SK-N-SH treated with all-trans-retinoic acid at 6 μM for 48 hours (cell line): ENCODE measurements around the gene ARHGEF37.

Experiments
- ATAC-seq: fragments of 200-7000 bp; cut with Tn5 transposase; 3 replicates; pipeline ENCODE4 v1.9.1; 2020; ENCODE audit warnings: mild to moderate bottlenecking, moderate library complexity
- ARNTL ChIP-seq: fragments of 450-650 bp; formaldehyde crosslinking; IDR thresholded peaks from 2 replicates; pipeline ENCODE4 v1.5.0; 2020; ENCODE audit warnings: low read depth, mild to moderate bottlenecking, moderate library complexity, borderline replicate concordance
- CREB5 ChIP-seq: fragments of 250-450 bp; sonication (Bioruptor Pico); IDR thresholded peaks from 2 replicates; pipeline ENCODE4 v1.5.1; 2020; ENCODE audit warnings: low read depth, mild to moderate bottlenecking, moderate library complexity
- CSDC2 ChIP-seq: fragments of 250-450 bp; sonication (Bioruptor Pico); IDR thresholded peaks from 2 replicates; pipeline ENCODE4 v1.5.0; 2020; ENCODE audit warnings: mild to moderate bottlenecking, moderate library complexity
- ESRRG ChIP-seq: fragments of 250-450 bp; sonication (Bioruptor Pico); IDR thresholded peaks from 2 replicates; pipeline ENCODE4 v1.6.1; 2021; ENCODE audit warnings: mild to moderate bottlenecking
- GLIS3 ChIP-seq: fragments of 250-450 bp; sonication (Bioruptor Pico); IDR thresholded peaks from 2 replicates; pipeline ENCODE4 v1.5.0; 2020; ENCODE audit warnings: mild to moderate bottlenecking, moderate library complexity
- ISL1 ChIP-seq: fragments of 250-450 bp; sonication (Bioruptor Pico); IDR thresholded peaks from 2 replicates; pipeline ENCODE4 v2.1.2; 2022; ENCODE audit warnings: mild to moderate bottlenecking, moderate library complexity
- OSR1 ChIP-seq: fragments of 250-450 bp; sonication (Bioruptor Pico); IDR thresholded peaks from 2 replicates; pipeline ENCODE4 v1.8.0; 2022; ENCODE audit warnings: moderate library complexity, mild to moderate bottlenecking, inconsistent platforms
- POU6F1 ChIP-seq: fragments of 250-450 bp; sonication (Bioruptor Pico); IDR thresholded peaks from 2 replicates; pipeline ENCODE4 v1.8.0; 2021; ENCODE audit warnings: low read depth, mild to moderate bottlenecking, moderate library complexity, borderline replicate concordance
- PPARA ChIP-seq: fragments of 250-450 bp; sonication (Bioruptor Pico); IDR thresholded peaks from 2 replicates; pipeline ENCODE4 v1.5.0; 2020; ENCODE audit warnings: mild to moderate bottlenecking, borderline replicate concordance
- RARB ChIP-seq: fragments of 250-450 bp; sonication (Bioruptor Pico); IDR thresholded peaks from 2 replicates; pipeline ENCODE4 v1.8.0; 2021; ENCODE audit warnings: mild to moderate bottlenecking, moderate library complexity
- SNAI2 ChIP-seq: fragments of 250-450 bp; sonication (Bioruptor Pico); IDR thresholded peaks from 2 replicates; pipeline ENCODE4 v1.5.0; 2020; ENCODE audit warnings: mild to moderate bottlenecking, moderate library complexity
- TCF4 ChIP-seq: fragments of 250-450 bp; sonication (Bioruptor Pico); IDR thresholded peaks from 2 replicates; pipeline ENCODE4 v1.8.0; 2021; ENCODE audit warnings: mild to moderate bottlenecking, moderate library complexity, borderline replicate concordance
- TOX ChIP-seq: fragments of 250-450 bp; sonication (Bioruptor Pico); IDR thresholded peaks from 2 replicates; pipeline ENCODE4 v1.8.0; 2021; ENCODE audit warnings: mild to moderate bottlenecking, moderate library complexity, borderline replicate concordance
- ZC3H10 ChIP-seq: fragments of 250-450 bp; sonication (Bioruptor Pico); IDR thresholded peaks from 2 replicates; pipeline ENCODE4 v1.5.1; 2021; ENCODE audit warnings: mild to moderate bottlenecking, moderate library complexity
- ZFP3 ChIP-seq: fragments of 250-450 bp; sonication (Bioruptor Pico); IDR thresholded peaks from 2 replicates; pipeline ENCODE4 v1.5.0; 2020; ENCODE audit warnings: mild to moderate bottlenecking, moderate library complexity
- ZFP30 ChIP-seq: fragments of 450-650 bp; formaldehyde crosslinking; IDR thresholded peaks from 2 replicates; pipeline ENCODE4 v1.5.0; 2022; ENCODE audit warnings: mild to moderate bottlenecking, moderate library complexity
- ZNF565 ChIP-seq: fragments of 450-650 bp; formaldehyde crosslinking; conservative IDR thresholded peaks from 2 replicates; pipeline ENCODE4 v1.5.0; 2020; ENCODE audit warnings: low read depth, mild to moderate bottlenecking, moderate library complexity
- ZNF70 ChIP-seq: fragments of 450-650 bp; formaldehyde crosslinking; IDR thresholded peaks from 2 replicates; pipeline ENCODE4 v1.5.0; 2020; ENCODE audit warnings: mild to moderate bottlenecking, moderate library complexity
- ZNF8 ChIP-seq: fragments of 450-650 bp; formaldehyde crosslinking; IDR thresholded peaks from 2 replicates; pipeline ENCODE4 v1.5.0; 2020; ENCODE audit warnings: mild to moderate bottlenecking, moderate library complexity
- TF ChIP-seq, protein P1 (sequence below): fragments of 250-450 bp; sonication (Bioruptor Pico); IDR thresholded peaks from 2 replicates; pipeline ENCODE4 v1.5.1; 2021; ENCODE audit warnings: mild to moderate bottlenecking, moderate library complexity
- TF ChIP-seq, protein P2 (sequence below): fragments of 250-450 bp; sonication (Bioruptor Pico); IDR thresholded peaks from 2 replicates; pipeline ENCODE4 v1.8.0; 2020; ENCODE audit warnings: mild to moderate bottlenecking, moderate library complexity, borderline replicate concordance
- TF ChIP-seq, protein P3 (sequence below): fragments of 250-450 bp; sonication (Bioruptor Pico); IDR thresholded peaks from 2 replicates; pipeline ENCODE4 v1.5.0; 2020; ENCODE audit warnings: mild to moderate bottlenecking, moderate library complexity

Gene ARHGEF37

GRCh38 chr5:149550594-149551226, 30.6 kb upstream of the ARHGEF37 start:
- peak; percentile 11 for ATAC-seq
- TF ChIP-seq CSDC2 = no peak
- TF ChIP-seq, protein P1, sequence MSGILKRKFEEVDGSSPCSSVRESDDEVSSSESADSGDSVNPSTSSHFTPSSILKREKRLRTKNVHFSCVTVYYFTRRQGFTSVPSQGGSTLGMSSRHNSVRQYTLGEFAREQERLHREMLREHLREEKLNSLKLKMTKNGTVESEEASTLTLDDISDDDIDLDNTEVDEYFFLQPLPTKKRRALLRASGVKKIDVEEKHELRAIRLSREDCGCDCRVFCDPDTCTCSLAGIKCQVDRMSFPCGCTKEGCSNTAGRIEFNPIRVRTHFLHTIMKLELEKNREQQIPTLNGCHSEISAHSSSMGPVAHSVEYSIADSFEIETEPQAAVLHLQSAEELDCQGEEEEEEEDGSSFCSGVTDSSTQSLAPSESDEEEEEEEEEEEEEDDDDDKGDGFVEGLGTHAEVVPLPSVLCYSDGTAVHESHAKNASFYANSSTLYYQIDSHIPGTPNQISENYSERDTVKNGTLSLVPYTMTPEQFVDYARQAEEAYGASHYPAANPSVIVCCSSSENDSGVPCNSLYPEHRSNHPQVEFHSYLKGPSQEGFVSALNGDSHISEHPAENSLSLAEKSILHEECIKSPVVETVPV (CRISPR knock-in tag) = no peak
- TF ChIP-seq TCF4 (CRISPR knock-in tag) = no peak
- no peak for TF ChIP-seq PPARA (CRISPR knock-in tag)
- no peak for TF ChIP-seq RARB (CRISPR knock-in tag)
- TF ChIP-seq ZFP30 (CRISPR knock-in tag) = no peak
- TF ChIP-seq, protein P2, sequence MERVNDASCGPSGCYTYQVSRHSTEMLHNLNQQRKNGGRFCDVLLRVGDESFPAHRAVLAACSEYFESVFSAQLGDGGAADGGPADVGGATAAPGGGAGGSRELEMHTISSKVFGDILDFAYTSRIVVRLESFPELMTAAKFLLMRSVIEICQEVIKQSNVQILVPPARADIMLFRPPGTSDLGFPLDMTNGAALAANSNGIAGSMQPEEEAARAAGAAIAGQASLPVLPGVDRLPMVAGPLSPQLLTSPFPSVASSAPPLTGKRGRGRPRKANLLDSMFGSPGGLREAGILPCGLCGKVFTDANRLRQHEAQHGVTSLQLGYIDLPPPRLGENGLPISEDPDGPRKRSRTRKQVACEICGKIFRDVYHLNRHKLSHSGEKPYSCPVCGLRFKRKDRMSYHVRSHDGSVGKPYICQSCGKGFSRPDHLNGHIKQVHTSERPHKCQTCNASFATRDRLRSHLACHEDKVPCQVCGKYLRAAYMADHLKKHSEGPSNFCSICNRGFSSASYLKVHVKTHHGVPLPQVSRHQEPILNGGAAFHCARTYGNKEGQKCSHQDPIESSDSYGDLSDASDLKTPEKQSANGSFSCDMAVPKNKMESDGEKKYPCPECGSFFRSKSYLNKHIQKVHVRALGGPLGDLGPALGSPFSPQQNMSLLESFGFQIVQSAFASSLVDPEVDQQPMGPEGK (CRISPR knock-in tag) = no peak
- no peak for TF ChIP-seq ZC3H10
- no peak for TF ChIP-seq CREB5 (CRISPR knock-in tag)
- TF ChIP-seq ISL1 = no peak
- no peak for TF ChIP-seq ESRRG
- TF ChIP-seq ZNF8 (CRISPR knock-in tag) = no peak
- TF ChIP-seq OSR1 (CRISPR knock-in tag) = no peak
- TF ChIP-seq ZFP3 (CRISPR knock-in tag) = no peak
- TF ChIP-seq ZNF70 = no peak
- TF ChIP-seq TOX (CRISPR knock-in tag) = no peak
- TF ChIP-seq GLIS3 = no peak
- TF ChIP-seq ARNTL (CRISPR knock-in tag) = no peak

DNA sequence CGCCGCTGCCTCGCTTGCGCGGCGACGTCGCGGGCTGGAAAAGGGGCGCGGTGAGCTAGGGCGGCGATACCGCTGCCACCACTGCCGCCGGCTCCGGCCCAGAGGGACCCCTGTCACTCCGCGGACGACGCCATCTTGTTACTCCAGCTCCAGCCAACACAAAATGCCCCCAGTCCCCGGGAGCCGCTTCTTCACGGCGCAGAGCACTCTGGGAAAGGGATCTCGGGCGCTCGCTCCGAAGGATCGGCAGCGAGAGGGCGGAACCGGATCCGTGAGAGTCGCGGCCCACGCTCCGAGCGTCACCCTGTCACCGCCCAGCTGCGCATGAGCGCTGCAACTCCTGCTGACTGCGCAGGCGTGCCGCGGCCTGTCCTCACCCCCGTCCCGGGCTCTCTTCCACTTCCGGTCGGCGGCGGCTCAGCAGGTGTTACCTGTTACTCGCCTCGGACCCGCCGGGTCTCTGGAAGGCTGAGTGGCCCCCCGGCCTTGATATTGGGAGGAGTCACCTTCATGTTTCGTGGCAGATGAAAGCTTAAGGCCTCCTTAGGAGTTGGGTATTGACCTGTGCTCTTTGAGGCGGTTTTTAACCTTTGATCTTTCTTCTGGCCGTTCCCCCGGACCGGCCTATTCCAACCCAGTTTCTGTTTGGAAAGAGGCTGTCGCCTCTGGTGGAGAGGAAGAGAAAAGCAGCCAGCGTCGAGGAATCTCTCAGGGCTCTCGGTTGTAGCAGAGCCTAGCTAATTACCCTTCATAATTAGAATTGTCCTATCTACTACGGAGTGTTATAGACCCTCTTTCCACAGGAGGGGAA, 29.9 kb upstream of the ARHGEF37 start, which contains the start of gene CSNK1A1:
TSS of gene CSNK1A1 (minus strand) at position 213 of the 811 bp plus-strand sequence. CDS start 475 bp downstream, outside the sequence.
- peak; percentile 95 for ATAC-seq
- TF ChIP-seq ZFP30 (CRISPR knock-in tag) (no peak), RARB (CRISPR knock-in tag) (no peak), ESRRG (no peak), SNAI2 (CRISPR knock-in tag) (peak; percentile 74; the same call in 1 of the 2 replicates), ZC3H10 (no peak), ZNF565 (CRISPR knock-in tag) (no peak), PPARA (CRISPR knock-in tag) (no peak), POU6F1 (CRISPR knock-in tag) (0 out of 2 replicates have a peak, but pooled peaks have one; percentile 50), ZFP3 (CRISPR knock-in tag) (no peak), ISL1 (no peak), TOX (CRISPR knock-in tag) (no peak), CSDC2 (no peak), ZNF8 (CRISPR knock-in tag) (no peak), GLIS3 (no peak), OSR1 (CRISPR knock-in tag) (no peak), CREB5 (CRISPR knock-in tag) (no peak), ZNF70 (no peak), ARNTL (CRISPR knock-in tag) (no peak)
- TF ChIP-seq, protein P2 (CRISPR knock-in tag) = no peak
- TF ChIP-seq, protein P3, sequence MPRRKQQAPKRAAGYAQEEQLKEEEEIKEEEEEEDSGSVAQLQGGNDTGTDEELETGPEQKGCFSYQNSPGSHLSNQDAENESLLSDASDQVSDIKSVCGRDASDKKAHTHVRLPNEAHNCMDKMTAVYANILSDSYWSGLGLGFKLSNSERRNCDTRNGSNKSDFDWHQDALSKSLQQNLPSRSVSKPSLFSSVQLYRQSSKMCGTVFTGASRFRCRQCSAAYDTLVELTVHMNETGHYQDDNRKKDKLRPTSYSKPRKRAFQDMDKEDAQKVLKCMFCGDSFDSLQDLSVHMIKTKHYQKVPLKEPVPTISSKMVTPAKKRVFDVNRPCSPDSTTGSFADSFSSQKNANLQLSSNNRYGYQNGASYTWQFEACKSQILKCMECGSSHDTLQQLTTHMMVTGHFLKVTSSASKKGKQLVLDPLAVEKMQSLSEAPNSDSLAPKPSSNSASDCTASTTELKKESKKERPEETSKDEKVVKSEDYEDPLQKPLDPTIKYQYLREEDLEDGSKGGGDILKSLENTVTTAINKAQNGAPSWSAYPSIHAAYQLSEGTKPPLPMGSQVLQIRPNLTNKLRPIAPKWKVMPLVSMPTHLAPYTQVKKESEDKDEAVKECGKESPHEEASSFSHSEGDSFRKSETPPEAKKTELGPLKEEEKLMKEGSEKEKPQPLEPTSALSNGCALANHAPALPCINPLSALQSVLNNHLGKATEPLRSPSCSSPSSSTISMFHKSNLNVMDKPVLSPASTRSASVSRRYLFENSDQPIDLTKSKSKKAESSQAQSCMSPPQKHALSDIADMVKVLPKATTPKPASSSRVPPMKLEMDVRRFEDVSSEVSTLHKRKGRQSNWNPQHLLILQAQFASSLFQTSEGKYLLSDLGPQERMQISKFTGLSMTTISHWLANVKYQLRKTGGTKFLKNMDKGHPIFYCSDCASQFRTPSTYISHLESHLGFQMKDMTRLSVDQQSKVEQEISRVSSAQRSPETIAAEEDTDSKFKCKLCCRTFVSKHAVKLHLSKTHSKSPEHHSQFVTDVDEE (CRISPR knock-in tag) = peak; percentile 36; the same call in 1 of the 2 replicates
- TF ChIP-seq, protein P1 (CRISPR knock-in tag) = no peak
